GM19099 (cell line): ENCODE results near the gene NMB.

Experiments
- POLR2A ChIP-seq: IDR thresholded peaks from 3 replicates; pipeline ENCODE4 v1.6.1; 2011; ENCODE audit warnings: low read depth; ENCODE audit not compliant: insufficient read length; ENCODE audit errors: extremely low read depth

NMB gene, protein sequence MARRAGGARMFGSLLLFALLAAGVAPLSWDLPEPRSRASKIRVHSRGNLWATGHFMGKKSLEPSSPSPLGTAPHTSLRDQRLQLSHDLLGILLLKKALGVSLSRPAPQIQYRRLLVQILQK

DNA sequence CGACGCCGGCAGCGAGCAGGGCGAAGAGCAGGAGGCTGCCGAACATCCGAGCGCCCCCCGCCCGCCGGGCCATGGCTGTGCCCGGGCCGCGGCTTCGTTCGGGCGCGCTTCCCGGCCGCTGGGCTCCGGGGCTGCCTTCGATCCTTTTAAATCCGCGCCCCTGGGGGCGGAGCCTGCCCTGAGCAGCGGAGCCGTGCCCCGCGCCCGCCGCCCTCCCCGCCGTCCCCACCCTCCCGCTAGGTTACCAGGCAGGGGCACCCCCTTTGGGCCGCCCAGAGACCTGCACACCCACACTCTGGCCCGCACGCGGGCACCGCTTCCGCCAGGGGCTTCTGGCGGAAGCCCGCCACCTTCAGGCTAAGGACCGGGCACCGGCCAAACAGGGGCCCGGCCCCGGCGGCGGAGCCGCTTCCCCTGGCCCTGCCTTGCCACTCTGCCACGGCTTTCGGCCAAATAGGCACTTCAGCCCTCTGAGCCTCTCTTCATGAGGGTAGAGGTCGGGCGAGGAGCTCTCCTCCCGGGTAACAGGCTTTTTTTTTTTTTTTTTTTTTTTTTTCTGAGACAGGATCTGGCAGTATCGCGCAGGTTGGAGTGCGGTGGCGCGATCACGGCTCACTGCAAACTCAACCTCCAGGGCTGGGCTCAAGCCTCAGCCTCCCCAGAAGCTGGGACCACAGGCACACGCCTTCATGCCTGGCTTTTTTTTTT lies at the start of gene NMB:
Gene NMB, minus strand, starts transcription at position 120 of the 708 bp plus-strand sequence. Its CDS starts 47 bp downstream, at position 73.
- TF ChIP-seq POLR2A: peak; percentile 50

DNA sequence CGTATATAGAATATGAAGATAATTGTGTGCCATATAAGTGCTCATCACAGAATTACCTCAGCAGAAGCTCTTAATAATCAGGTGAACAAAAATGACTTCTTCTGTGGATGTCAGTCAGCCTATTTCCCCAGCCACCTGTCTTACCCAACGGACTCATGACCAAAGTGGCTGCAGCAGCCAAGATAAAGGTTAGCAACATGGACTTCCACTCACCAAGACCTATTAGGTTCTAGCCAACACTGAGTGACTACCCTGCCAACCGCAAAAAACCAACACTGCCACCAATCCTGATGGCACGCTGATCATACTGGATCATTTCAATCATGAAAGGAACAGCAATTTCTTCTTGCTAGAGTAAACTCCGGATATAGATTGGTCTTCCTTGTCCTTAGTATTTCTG lies 45.8 kb upstream of the NMB start:
- TF ChIP-seq POLR2A: no peak

GRCh38 chr15:84702961-84703482 lies 45.0 kb upstream of the NMB start:
- TF ChIP-seq POLR2A: no peak

- no peak for TF ChIP-seq POLR2A
These were observed 41.7 kb upstream of the NMB start for GRCh38 chr15:84699538-84700191.

DNA sequence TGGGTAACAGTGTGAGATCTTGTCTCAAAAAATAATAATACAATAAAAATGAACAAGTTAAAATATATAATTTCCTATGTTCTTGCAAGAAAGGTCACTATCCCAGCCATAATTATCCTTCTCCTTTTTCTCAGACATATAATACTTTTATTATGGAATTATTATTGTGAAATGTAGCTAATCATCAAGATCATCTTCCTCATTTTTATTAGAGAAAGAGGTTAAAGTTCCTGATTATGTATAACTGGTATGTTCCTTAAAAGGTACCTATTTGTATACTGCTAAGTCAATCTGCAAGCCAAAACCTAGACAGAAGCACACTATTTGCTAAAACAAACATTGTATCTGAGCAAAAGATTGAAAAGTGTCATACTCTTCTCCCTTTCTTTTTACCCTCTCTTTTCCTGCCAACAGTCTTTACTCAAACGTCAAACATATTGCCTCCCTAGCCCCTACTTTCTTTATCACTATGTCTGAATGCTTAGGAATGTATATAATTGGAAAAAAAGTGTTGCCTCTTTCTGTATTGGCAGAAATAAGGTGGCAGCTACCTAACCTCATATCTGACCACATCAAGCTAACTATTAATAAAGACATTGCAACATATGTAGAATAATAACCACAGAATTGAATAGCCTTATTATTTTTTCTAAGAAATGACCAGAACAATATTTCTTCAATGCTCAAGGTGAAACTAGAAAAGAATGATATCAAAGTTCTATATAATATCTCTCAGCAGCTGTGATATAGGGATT lies 39.4 kb upstream of the NMB start:
- TF ChIP-seq POLR2A: no peak

GRCh38 chr15:84696757-84697156 lies 38.8 kb upstream of the NMB start:
- TF ChIP-seq POLR2A: no peak

- TF ChIP-seq POLR2A: no peak
These were observed 32.3 kb upstream of the NMB start for GRCh38 chr15:84690342-84690741.

GRCh38 chr15:84689858-84690257 lies 31.9 kb upstream of the NMB start:
- no peak for TF ChIP-seq POLR2A

- no peak for TF ChIP-seq POLR2A
These were observed 27.3 kb upstream of the NMB start for GRCh38 chr15:84685304-84685703.

DNA sequence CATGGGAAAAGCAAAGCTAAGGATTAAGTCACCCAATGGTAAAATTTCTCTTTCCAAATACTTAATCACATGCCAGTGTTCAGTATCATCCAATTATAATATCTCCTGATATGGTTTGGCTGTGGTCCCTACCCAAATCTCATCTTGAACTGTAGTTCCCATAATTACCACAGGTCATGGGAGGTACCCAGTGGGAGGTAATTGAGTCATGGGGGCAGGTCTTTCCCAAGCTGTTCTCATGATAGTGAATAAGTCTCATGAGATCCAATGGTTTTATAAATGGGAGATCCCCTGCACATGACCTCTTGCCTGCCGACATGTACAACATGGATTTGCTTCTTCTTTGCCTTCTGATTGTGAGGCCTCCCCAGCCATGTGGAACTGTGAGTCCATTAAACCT lies 26.1 kb upstream of the NMB start:
- TF ChIP-seq POLR2A: no peak

DNA sequence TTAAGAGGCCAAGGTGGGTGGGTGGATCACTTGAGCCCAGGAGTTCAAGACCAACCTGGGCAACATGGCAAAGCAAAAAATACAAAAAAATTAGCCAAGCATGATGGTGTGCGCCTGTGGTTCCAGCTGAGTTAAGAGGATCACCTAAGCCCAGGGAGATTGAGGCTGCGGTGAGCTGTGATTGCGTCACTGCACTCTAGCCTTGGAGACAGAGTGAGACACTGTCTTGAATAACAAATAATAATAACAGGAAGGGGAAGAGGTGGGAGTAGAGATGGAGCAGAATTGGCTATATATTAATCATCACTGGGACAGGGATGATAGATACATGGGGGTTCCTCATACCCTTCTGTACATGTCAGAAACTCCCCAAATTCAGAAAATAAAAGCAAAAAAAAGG lies 23.8 kb upstream of the NMB start:
- TF ChIP-seq POLR2A: no peak

DNA sequence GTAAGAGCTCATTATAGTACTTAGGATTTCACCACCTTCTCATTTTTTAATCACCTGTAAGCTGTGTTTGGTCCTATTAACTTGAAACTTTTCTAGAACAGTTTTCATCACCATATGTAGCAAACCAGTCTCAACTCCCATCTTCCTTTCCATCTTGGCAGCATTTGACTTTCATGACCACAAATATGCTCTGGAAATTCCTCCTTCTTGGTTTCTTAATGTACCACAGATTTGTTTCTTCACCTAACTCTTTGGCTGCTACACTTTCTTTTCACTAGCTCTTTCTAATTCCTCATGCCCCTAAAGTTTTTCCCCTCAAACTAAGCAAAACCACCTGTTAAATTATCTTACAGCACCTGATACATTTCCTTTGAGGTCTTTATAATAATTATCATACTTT lies 13.2 kb upstream of the NMB start:
- no peak for TF ChIP-seq POLR2A

DNA sequence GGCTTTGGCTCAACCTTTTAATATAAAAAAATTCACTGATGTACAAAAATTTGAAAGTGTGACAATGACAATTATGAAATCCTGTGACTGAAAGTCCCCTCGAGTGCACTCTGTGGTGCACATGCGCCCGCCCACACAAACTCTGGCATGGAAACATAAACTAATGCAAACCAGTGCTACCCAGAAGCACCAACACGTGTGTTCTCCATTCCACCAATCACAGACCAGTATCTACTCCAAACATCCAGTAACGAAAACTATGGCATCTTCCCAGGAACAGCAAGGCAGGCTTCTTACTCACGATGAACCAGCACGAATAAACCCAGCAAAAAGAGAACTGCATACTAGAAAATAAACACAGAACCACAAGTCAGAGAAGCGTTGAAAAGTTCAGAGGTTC lies 11.7 kb upstream of the NMB start:
- TF ChIP-seq POLR2A: no peak

GRCh38 chr15:84668221-84668982 lies 10.4 kb upstream of the NMB start:
- TF ChIP-seq POLR2A: no peak

DNA sequence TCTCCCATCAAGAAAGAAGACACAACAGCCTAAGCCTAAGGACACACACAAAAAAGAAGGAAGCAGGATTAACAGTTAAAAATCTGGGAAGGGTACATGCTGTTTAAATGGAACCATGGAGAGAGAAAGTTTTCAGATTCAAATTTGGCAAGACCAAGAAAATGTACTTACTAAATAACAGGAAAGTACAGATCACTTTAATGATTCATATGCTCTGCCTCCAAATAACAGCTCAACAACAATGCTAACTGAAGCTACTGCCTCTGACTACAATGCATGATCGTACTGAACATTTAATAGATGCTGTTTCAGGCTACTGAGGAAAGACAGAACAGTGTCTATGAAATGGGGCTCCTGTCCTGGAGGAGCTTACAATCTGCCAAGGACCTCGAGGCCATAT lies 8.4 kb upstream of the NMB start:
- no peak for TF ChIP-seq POLR2A
